Prostate gland (tissue), 2 donors: Measurements from ENCODE around the gene CDKN1A. TPM values are rescaled to one million over a fixed set of nuclear protein-coding genes. Genes with fewer than 3 reads are reported as not detected.
"Not testable (repeated sequence)": the region's sequence is repeated elsewhere in the genome, so short reads cannot be mapped to it uniquely, and the experiment has no call there.

ENCODE experiments used
- DNase-seq: peaks from one replicate; pipeline ENCODE4 v3.0.0-alpha.2; 2019; ENCODE audit warnings: low spot score
- H3K27ac ChIP-seq, 2 donors: fragments of 200-600 bp; sonication (generic); 2 replicates each; pipeline ENCODE4 v1.5.1; 2017 to 2019
- H3K27me3 ChIP-seq: fragments of 200-600 bp; sonication (generic); replicated peaks from 2 replicates; pipeline ENCODE4 v1.5.1; 2019; ENCODE audit not compliant: insufficient read depth
- H3K36me3 ChIP-seq, 2 donors: fragments of 200-600 bp; sonication (generic); 1 replicate in 1 of 2; 2 replicates in 1 of 2; pipeline versions ENCODE4 v1.5.1 to v1.8.1; 2017 to 2019
- H3K4me1 ChIP-seq: fragments of 200-600 bp; sonication (generic); replicated peaks from 2 replicates; pipeline ENCODE4 v1.5.1; 2019
- H3K4me3 ChIP-seq, 2 donors: fragments of 200-600 bp; sonication (generic); 2 replicates each; pipeline ENCODE4 v1.5.1; 2017 to 2019
- H3K9me3 ChIP-seq: fragments of 200-600 bp; sonication (generic); 2 replicates; pipeline ENCODE4 v1.5.1; 2017
- CTCF ChIP-seq, 4 experiments: fragments of 200-600 bp in 2 of 4; fragments of 450-650 bp in 2 of 4; sonication (generic) in 2 of 4; IDR thresholded peaks; 1 replicate in 3 of 4; 2 replicates in 1 of 4; pipeline ENCODE4 v1.5.1; 2016 to 2019; ENCODE audit warnings: antibody characterized with exemption in 4 of 4, mild to moderate bottlenecking in 2 of 4, moderate library complexity in 2 of 4
- POLR2A ChIP-seq: fragments of 450-650 bp; IDR thresholded peaks from one replicate; pipeline ENCODE4 v1.6.1; 2016; ENCODE audit warnings: antibody characterized with exemption, mild to moderate bottlenecking
- POLR2AphosphoS5 ChIP-seq: sonication (generic); formaldehyde crosslinking; IDR thresholded peaks from one replicate; pipeline ENCODE4 v1.6.1; 2017; ENCODE audit warnings: antibody characterized with exemption
- WGBS: methylation state at CpG from one replicate; pipeline ENCODE4 v1.1.5; 2018; 5-methylcytosine and 5-hydroxymethylcytosine counted together
- intact Hi-C: fragments of 100-400 bp; cut with DNase I; formaldehyde crosslinking; loops from one replicate; pipeline ENCODE4 v1.14.2; 2022
- total RNA-seq, 2 donors: library from RNA; depleted of rRNA; stranded (reverse); fragments of >200 nt; gene quantifications; one replicate each; pipeline ENCODE4 v1.1.0, GENCODE V29; 2016

CDKN1A gene
- total RNA-seq, 2 donors from 2014 or later = 69.7 to 148 TPM

GRCh38 chr6:36649086-36649485 lies 29.4 kb upstream of the CDKN1A start:
- peaks cover 3% of the 10 kb centered on the region for H3K4me1 ChIP-seq
- H3K27ac ChIP-seq = no peak overlapping the region
- no peaks in the 10 kb centered on the region for H3K9me3 ChIP-seq
- WGBS = 86% methylated on average over 3 of the region's 3 CpGs
- H3K36me3 ChIP-seq = no peaks in the 10 kb centered on the region
- no peaks in the 10 kb centered on the region for H3K27me3 ChIP-seq
- no peak overlapping the region for H3K4me3 ChIP-seq
- TF ChIP-seq CTCF (IDR thresholded peaks at IDR 0.05) (no peak), POLR2A (no peak), POLR2AphosphoS5 (no peak)
- intact Hi-C loops = no loop called here
- no peak for DNase-seq

GRCh38 chr6:36649701-36650484 lies 28.6 kb upstream of the CDKN1A start:
- 72% methylated on average over 13 of the region's 13 CpGs for WGBS
- Histone ChIP-seq H3K4me1 (peaks cover 3% of the 10 kb centered on the region), H3K27ac (no peak overlapping the region), H3K27me3 (no peaks in the 10 kb centered on the region), H3K4me3 (no peak overlapping the region), H3K9me3 (no peaks in the 10 kb centered on the region), H3K36me3 (no peaks in the 10 kb centered on the region)
- DNase-seq = no peak
- intact Hi-C loops = no loop called here
- TF ChIP-seq CTCF (IDR thresholded peaks at IDR 0.05) = no peak
- no peak for TF ChIP-seq POLR2AphosphoS5
- no peak for TF ChIP-seq POLR2A

GRCh38 chr6:36650848-36651478 lies 27.6 kb upstream of the CDKN1A start:
- peak; percentile 15 for DNase-seq
- H3K4me1 ChIP-seq = peaks cover 3% of the 10 kb centered on the region
- H3K27me3 ChIP-seq = no peaks in the 10 kb centered on the region
- TF ChIP-seq POLR2AphosphoS5 (peak; percentile 38), POLR2A (no peak)
- no peaks in the 10 kb centered on the region for H3K36me3 ChIP-seq
- no peak overlapping the region for H3K4me3 ChIP-seq
- no peaks in the 10 kb centered on the region for H3K9me3 ChIP-seq
- intact Hi-C loops = no loop called here
- WGBS = 19% methylated on average over 2 of the region's 2 CpGs
- no peak overlapping the region for H3K27ac ChIP-seq

GRCh38 chr6:36651659-36652379 lies 26.7 kb upstream of the CDKN1A start:
- intact Hi-C loops = no loop called here
- Histone ChIP-seq H3K9me3 (no peaks in the 10 kb centered on the region), H3K27ac (no peak overlapping the region), H3K4me1 (peaks cover 3% of the 10 kb centered on the region), H3K36me3 (no peaks in the 10 kb centered on the region), H3K27me3 (no peaks in the 10 kb centered on the region), H3K4me3 (no peak overlapping the region)
- WGBS = 81% methylated on average over 11 of the region's 11 CpGs
- TF ChIP-seq CTCF (IDR thresholded peaks at IDR 0.05) (no peak), POLR2AphosphoS5 (no peak), POLR2A (no peak)
- no peak for DNase-seq

GRCh38 chr6:36654469-36654868 lies 24.0 kb upstream of the CDKN1A start:
- H3K9me3 ChIP-seq, intact Hi-C loops, H3K27me3 ChIP-seq, H3K4me1 ChIP-seq, DNase-seq, H3K27ac ChIP-seq, H3K36me3 ChIP-seq, H3K4me3 ChIP-seq: not testable (repeated sequence)
- 78% methylated on average over 5 of the region's 5 CpGs for WGBS
